Colonic mucosa (tissue), 4 donors: Measurements from ENCODE around the gene ARHGEF39. TPM values are rescaled to one million over a fixed set of nuclear protein-coding genes. Genes with fewer than 3 reads are reported as not detected.

ENCODE experiments used
- DNase-seq: peaks from one replicate; pipeline ENCODE4 v3.0.0-alpha.2; 2020
- H3K27ac ChIP-seq: fragments of 200-600 bp; one replicate; pipeline ENCODE4 v1.8.0; 2021
- H3K27me3 ChIP-seq: fragments of 200-600 bp; one replicate; pipeline ENCODE4 v1.8.0; 2021
- H3K36me3 ChIP-seq: fragments of 200-600 bp; one replicate; pipeline ENCODE4 v1.8.0; 2021
- H3K4me1 ChIP-seq: fragments of 200-600 bp; one replicate; pipeline ENCODE4 v1.8.0; 2021; ENCODE audit warnings: mild to moderate bottlenecking
- H3K4me3 ChIP-seq: fragments of 200-600 bp; one replicate; pipeline ENCODE4 v1.8.0; 2021
- H3K9ac ChIP-seq, 2 donors: one replicate each; pipeline ENCODE4 v1.7.0; 2013; ENCODE audit warnings: control low read depth in 2 of 2, low read depth in 2 of 2, low read length in 2 of 2
- H3K9me3 ChIP-seq: fragments of 200-600 bp; one replicate; pipeline ENCODE4 v1.8.0; 2021
- intact Hi-C: fragments of 100-400 bp; cut with DNase I; formaldehyde crosslinking; loops from one replicate; pipeline ENCODE4 v1.14.1; 2022
- total RNA-seq, 2 donors: library from RNA; stranded (reverse); fragmentation: NEBNext Ultra II Directional in 1 of 2; extraction: Animal tissue kit (Norgen Biotek cat#: 25700) in 1 of 2; gene quantifications; one replicate each; pipeline ENCODE4 v1.2.1, GENCODE V29; 2021
- TF ChIP-seq, protein P1 (sequence below): fragments of 200-600 bp; IDR thresholded peaks from one replicate; pipeline ENCODE4 v1.8.0; 2022; ENCODE audit warnings: antibody characterized with exemption, mild to moderate bottlenecking
- donor health status: healthy.
- donor health status: DM: no; HTN: no; CAD: no.
- donor health status: DM: no; HTN: no; CAD: no.

ARHGEF39 gene, protein sequence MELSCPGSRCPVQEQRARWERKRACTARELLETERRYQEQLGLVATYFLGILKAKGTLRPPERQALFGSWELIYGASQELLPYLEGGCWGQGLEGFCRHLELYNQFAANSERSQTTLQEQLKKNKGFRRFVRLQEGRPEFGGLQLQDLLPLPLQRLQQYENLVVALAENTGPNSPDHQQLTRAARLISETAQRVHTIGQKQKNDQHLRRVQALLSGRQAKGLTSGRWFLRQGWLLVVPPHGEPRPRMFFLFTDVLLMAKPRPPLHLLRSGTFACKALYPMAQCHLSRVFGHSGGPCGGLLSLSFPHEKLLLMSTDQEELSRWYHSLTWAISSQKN
- total RNA-seq = 10 to 100 TPM in 1 of 2 donors, 1 to 10 TPM in 1; 7.3 to 34.0 TPM

DNA sequence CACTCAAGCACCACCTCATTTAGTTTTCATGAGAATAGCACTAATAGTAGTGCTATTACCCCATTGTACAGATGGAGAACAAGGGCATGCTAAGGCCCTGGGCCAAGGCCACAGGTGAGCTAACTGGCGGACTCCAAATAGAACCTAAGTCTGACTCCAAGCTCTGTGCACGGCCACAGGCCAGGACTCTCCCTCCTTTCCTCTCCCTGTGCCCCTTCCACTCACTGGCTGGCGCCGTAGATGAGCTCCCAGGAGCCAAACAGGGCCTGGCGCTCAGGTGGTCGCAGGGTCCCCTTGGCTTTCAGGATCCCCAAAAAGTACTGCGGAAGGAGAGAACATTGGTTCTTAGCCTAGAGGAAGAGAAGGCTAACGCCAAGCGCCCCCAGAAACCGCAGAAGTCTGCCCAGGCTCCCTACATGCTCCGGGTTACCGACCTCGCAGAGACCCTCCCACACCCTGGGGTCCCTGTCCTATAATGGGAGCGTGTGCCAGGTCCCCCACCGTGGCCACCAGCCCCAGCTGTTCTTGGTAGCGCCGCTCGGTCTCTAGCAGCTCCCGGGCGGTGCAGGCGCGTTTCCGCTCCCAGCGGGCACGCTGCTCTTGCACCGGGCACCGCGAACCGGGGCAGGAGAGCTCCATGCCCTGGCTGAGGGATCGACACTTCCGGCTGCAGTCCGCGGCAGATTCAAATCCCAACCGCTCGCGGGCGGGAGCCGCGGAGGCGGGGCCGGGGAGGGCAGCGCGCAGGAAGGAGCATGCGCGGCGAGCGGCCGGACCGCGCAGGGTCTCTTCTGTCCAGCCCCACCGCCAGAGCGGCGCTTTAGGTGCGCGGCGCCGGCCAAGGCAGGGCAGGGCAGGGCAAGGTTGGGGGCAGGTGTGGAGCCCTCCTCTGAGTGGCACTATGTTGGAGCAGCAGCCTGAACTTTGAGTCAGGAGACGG lies at the start of gene ARHGEF39:
ARHGEF39 (minus strand) TSS at position 665 of the 940 bp plus-strand sequence; CDS start at position 639, 26 bp downstream.
- peak within 1 kb of the TSS; percentile 42 for H3K27ac ChIP-seq
- H3K9me3 ChIP-seq = no peaks in the 10 kb centered on the region
- H3K27me3 ChIP-seq = no peaks in the 10 kb centered on the region
- peak within 1 kb of the TSS; percentile 49 for H3K4me3 ChIP-seq
- peaks cover 17% of the 10 kb centered on the region for H3K4me1 ChIP-seq
- intact Hi-C loops = loop anchor here (5.0 kb wide), 1 partner anchor 68 kb away; the partner anchor contains the start of genes CREB3 and TLN1
- peak; percentile 91 for DNase-seq
- no peaks in the 10 kb centered on the region for H3K36me3 ChIP-seq
- TF ChIP-seq, protein P1, sequence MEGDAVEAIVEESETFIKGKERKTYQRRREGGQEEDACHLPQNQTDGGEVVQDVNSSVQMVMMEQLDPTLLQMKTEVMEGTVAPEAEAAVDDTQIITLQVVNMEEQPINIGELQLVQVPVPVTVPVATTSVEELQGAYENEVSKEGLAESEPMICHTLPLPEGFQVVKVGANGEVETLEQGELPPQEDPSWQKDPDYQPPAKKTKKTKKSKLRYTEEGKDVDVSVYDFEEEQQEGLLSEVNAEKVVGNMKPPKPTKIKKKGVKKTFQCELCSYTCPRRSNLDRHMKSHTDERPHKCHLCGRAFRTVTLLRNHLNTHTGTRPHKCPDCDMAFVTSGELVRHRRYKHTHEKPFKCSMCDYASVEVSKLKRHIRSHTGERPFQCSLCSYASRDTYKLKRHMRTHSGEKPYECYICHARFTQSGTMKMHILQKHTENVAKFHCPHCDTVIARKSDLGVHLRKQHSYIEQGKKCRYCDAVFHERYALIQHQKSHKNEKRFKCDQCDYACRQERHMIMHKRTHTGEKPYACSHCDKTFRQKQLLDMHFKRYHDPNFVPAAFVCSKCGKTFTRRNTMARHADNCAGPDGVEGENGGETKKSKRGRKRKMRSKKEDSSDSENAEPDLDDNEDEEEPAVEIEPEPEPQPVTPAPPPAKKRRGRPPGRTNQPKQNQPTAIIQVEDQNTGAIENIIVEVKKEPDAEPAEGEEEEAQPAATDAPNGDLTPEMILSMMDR = no peak
- peak within 1 kb of the TSS; percentile 80 to 81 for H3K9ac ChIP-seq

GRCh38 chr9:35714123-35714522 lies 49.1 kb upstream of the ARHGEF39 start:
- H3K27ac ChIP-seq = no peak overlapping the region
- H3K36me3 ChIP-seq = peaks cover 54% of the 10 kb centered on the region
- no peak overlapping the region for H3K4me3 ChIP-seq
- intact Hi-C loops = no loop called here
- no peaks in the 10 kb centered on the region for H3K9me3 ChIP-seq
- H3K4me1 ChIP-seq = no peaks in the 10 kb centered on the region
- TF ChIP-seq, protein P1 = no peak
- no peaks in the 10 kb centered on the region for H3K27me3 ChIP-seq
- no peak for DNase-seq
- H3K9ac ChIP-seq = no peak overlapping the region

DNA sequence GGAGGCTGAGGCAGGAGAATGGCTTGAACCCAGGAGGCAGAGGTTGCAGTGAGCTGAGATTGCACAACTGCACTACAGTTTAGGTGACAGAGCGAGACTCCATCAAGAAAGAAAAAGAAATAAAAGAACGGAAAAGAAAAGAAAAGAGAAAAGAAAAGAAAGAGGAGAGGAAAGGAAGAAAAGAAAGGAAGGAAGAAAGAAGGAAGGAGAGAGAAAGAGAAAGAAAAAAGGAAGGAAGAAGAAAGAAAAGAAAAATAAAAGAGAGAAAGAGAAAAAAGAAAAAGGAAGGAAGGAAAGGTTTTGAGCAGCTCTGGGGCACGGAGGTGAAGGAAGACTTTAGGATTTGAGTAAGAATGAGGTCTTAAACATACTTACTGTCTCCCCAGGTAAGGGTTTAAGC lies 48.6 kb upstream of the ARHGEF39 start:
- Histone ChIP-seq H3K9ac (no peak overlapping the region), H3K36me3 (peaks cover 50% of the 10 kb centered on the region), H3K4me3 (no peak overlapping the region), H3K4me1 (no peaks in the 10 kb centered on the region), H3K9me3 (no peaks in the 10 kb centered on the region), H3K27ac (no peak overlapping the region), H3K27me3 (no peaks in the 10 kb centered on the region)
- TF ChIP-seq, protein P1 = no peak
- no peak for DNase-seq
- intact Hi-C loops = no loop called here

GRCh38 chr9:35712762-35713400 lies 47.9 kb upstream of the ARHGEF39 start:
- intact Hi-C loops = no loop called here
- Histone ChIP-seq H3K4me3 (no peak overlapping the region), H3K27me3 (no peaks in the 10 kb centered on the region), H3K4me1 (no peaks in the 10 kb centered on the region), H3K9me3 (no peaks in the 10 kb centered on the region), H3K9ac (no peak overlapping the region), H3K27ac (no peak overlapping the region), H3K36me3 (peaks cover 54% of the 10 kb centered on the region)
- TF ChIP-seq, protein P1 = no peak
- DNase-seq = no peak
